Body of pancreas (tissue), 4 donors: Measurements from ENCODE around the gene AMBRA1. TPM values are rescaled to one million over a fixed set of nuclear protein-coding genes. Genes with fewer than 3 reads are reported as not detected.
A peak's percentile ranks its signal among the peaks of the same experiment; 100 is the strongest.

Experiments used
- ATAC-seq: fragments of 150-250 bp; one replicate; pipeline ENCODE4 v1.9.1; 2016
- DNase-seq, 4 donors: peaks; one replicate each; pipeline ENCODE4 v3.0.0-alpha.2; 2019
- H3K27ac ChIP-seq, 4 donors: fragments of 200-600 bp; sonication (generic); 1 replicate in 3 of 4; 2 replicates in 1 of 4; pipeline versions ENCODE4 v1.5.1 to v1.6.1; 2016 to 2019; ENCODE audit warnings: mild to moderate bottlenecking in 1 of 4, mixed read lengths in 1 of 4, moderate library complexity in 1 of 4
- H3K27me3 ChIP-seq, 2 donors: fragments of 200-600 bp; sonication (generic); one replicate each; pipeline ENCODE4 v1.6.0; 2016; ENCODE audit warnings: mild to moderate bottlenecking in 1 of 2
- H3K36me3 ChIP-seq, 2 donors: fragments of 200-600 bp; sonication (generic); replicated peaks in 1 of 2; 2 replicates each; pipeline ENCODE4 v1.5.1; 2016; ENCODE audit warnings: low read depth in 2 of 2; ENCODE audit not compliant: insufficient read depth in 1 of 2
- H3K4me1 ChIP-seq: fragments of 200-600 bp; sonication (generic); one replicate; pipeline ENCODE4 v1.6.0; 2016
- H3K4me3 ChIP-seq, 2 donors: fragments of 200-600 bp; sonication (generic); 1 replicate in 1 of 2; 2 replicates in 1 of 2; pipeline ENCODE4 v1.5.1; 2016 to 2019
- H3K9me3 ChIP-seq, 3 donors: fragments of 200-600 bp; sonication (generic); 1 replicate in 2 of 3; 2 replicates in 1 of 3; pipeline ENCODE4 v1.5.1; 2016
- POLR2A ChIP-seq, 3 donors: fragments of 450-650 bp; IDR thresholded peaks; one replicate each; pipeline ENCODE4 v1.6.1; 2016; ENCODE audit warnings: antibody characterized with exemption in 3 of 3, mild to moderate bottlenecking in 2 of 3
- WGBS, 2 donors: methylation state at CpG; one replicate each; pipeline ENCODE4 v1.1.5; 2017; 5-methylcytosine and 5-hydroxymethylcytosine counted together
- intact Hi-C: fragments of 100-400 bp; cut with DNase I; formaldehyde crosslinking; loops from one replicate; pipeline ENCODE4 v1.15.1; 2023
- total RNA-seq, 2 donors: library from RNA; depleted of rRNA; stranded (reverse); fragments of >200 nt; gene quantifications; one replicate each; pipeline ENCODE4 v1.1.0, GENCODE V29; 2016
- TF ChIP-seq, protein P1 (sequence below), 7 experiments: fragments of 450-650 bp in 4 of 7; fragments of 200-600 bp in 3 of 7; sonication (generic) in 3 of 7; IDR thresholded peaks; one replicate each; pipeline ENCODE4 v1.5.1; 2016 to 2019; ENCODE audit warnings: antibody characterized with exemption in 7 of 7

The AMBRA1 gene
- total RNA-seq, 2 donors from 2014 or later, result 17.6 to 43.2 TPM

GRCh38 chr11:46360878-46361277, 232.9 kb downstream of the AMBRA1 start:
- no peaks in the 10 kb centered on the region for H3K9me3 ChIP-seq
- no peak for TF ChIP-seq POLR2A (IDR thresholded peaks at IDR 0.05)
- peak overlapping the region in 2 of 4 donors; percentile 58 to 73 for H3K27ac ChIP-seq
- 48 to 68% methylated on average over 7 of the region's 7 CpGs for WGBS, 2 donors
- H3K4me1 ChIP-seq, result peaks cover 60% of the 10 kb centered on the region
- H3K4me3 ChIP-seq, result no peak overlapping the region
- ATAC-seq, result no peak
- DNase-seq, result no peak
- intact Hi-C loops, result no loop called here
- H3K36me3 ChIP-seq, result no peaks in the 10 kb centered on the region
- H3K27me3 ChIP-seq, result no peaks in the 10 kb centered on the region

- WGBS, 2 donors, result 77 to 78% methylated on average over 1 of the region's 1 CpG
- Histone ChIP-seq H3K4me1 (peaks cover 60% of the 10 kb centered on the region), H3K4me3 (no peak overlapping the region), H3K36me3 (no peaks in the 10 kb centered on the region), H3K27me3 (no peaks in the 10 kb centered on the region), H3K9me3 (no peaks in the 10 kb centered on the region), H3K27ac (no peak overlapping the region)
- TF ChIP-seq, protein P1, sequence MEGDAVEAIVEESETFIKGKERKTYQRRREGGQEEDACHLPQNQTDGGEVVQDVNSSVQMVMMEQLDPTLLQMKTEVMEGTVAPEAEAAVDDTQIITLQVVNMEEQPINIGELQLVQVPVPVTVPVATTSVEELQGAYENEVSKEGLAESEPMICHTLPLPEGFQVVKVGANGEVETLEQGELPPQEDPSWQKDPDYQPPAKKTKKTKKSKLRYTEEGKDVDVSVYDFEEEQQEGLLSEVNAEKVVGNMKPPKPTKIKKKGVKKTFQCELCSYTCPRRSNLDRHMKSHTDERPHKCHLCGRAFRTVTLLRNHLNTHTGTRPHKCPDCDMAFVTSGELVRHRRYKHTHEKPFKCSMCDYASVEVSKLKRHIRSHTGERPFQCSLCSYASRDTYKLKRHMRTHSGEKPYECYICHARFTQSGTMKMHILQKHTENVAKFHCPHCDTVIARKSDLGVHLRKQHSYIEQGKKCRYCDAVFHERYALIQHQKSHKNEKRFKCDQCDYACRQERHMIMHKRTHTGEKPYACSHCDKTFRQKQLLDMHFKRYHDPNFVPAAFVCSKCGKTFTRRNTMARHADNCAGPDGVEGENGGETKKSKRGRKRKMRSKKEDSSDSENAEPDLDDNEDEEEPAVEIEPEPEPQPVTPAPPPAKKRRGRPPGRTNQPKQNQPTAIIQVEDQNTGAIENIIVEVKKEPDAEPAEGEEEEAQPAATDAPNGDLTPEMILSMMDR (IDR thresholded peaks at IDR 0.05), result no peak
- no peak for TF ChIP-seq POLR2A (IDR thresholded peaks at IDR 0.05)
- no peak for DNase-seq
- ATAC-seq, result no peak
- intact Hi-C loops, result no loop called here
Measured at GRCh38 chr11:46359953-46360352, 233.9 kb downstream of the AMBRA1 start.

- WGBS, 2 donors, result 22 to 38% methylated on average over 2 to 11 of the region's 11 CpGs
- Histone ChIP-seq H3K4me3 (no peak overlapping the region), H3K27ac (peak overlapping the region; percentile 67 to 69 (median 68)), H3K27me3 (no peaks in the 10 kb centered on the region), H3K36me3 (no peaks in the 10 kb centered on the region), H3K4me1 (peaks cover 55% of the 10 kb centered on the region), H3K9me3 (no peaks in the 10 kb centered on the region)
- TF ChIP-seq POLR2A (IDR thresholded peaks at IDR 0.05), result peak; percentile 27 to 61 (median 55)
- TF ChIP-seq, protein P1 (IDR thresholded peaks at IDR 0.05), result peak in 1 of 7 experiments; percentile 9
- ATAC-seq, result peak; percentile 88
- DNase-seq, result peak; percentile 81 to 91 (median 90)
- intact Hi-C loops, result no loop called here
Measured at GRCh38 chr11:46357483-46357936, 236.3 kb downstream of the AMBRA1 start.

- no peaks in the 10 kb centered on the region for H3K36me3 ChIP-seq
- no peak overlapping the region for H3K4me3 ChIP-seq
- TF ChIP-seq, protein P1 (IDR thresholded peaks at IDR 0.05), result no peak
- no peak for TF ChIP-seq POLR2A (IDR thresholded peaks at IDR 0.05)
- no peaks in the 10 kb centered on the region for H3K27me3 ChIP-seq
- 59 to 90% methylated on average over 7 of the region's 7 CpGs for WGBS, 2 donors
- intact Hi-C loops, result no loop called here
- ATAC-seq, result no peak
- no peak for DNase-seq
- peaks cover 55% of the 10 kb centered on the region for H3K4me1 ChIP-seq
- H3K27ac ChIP-seq, result peak overlapping the region; percentile 67 to 69 (median 68)
- no peaks in the 10 kb centered on the region for H3K9me3 ChIP-seq
Measured at GRCh38 chr11:46356924-46357482, 236.8 kb downstream of the AMBRA1 start.

DNA sequence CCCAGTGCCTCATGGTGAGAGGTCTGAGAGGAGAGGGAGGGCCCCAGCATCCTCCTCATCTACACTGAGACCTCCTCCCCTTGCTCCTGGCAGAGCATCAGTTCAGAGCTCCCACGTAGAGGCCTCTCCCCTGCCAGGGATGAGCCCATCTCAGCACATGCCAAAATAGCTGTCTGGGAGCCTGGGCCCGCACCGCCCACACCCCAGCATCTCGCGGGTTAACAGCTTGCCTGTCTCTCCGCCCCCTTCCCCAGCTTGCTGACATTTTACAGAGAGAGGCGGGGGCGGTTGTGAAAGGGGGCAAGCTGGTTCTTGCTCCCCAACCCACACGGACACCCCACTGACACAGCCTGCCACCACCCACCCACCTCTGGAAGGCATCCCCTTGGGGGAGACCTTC, 240.1 kb downstream of the AMBRA1 start:
- peak overlapping the region in 3 of 4 donors; percentile 5 to 84 (median 66) for H3K27ac ChIP-seq
- intact Hi-C loops, result no loop called here
- H3K4me3 ChIP-seq, result no peak overlapping the region
- H3K27me3 ChIP-seq, result no peaks in the 10 kb centered on the region
- WGBS, 2 donors, result 50 to 59% methylated on average over 2 to 9 of the region's 9 CpGs
- H3K4me1 ChIP-seq, result peaks cover 73% of the 10 kb centered on the region
- H3K36me3 ChIP-seq, result no peaks in the 10 kb centered on the region
- ATAC-seq (no peak), DNase-seq (peak in 1 of 4 donors; percentile 25)
- no peak for TF ChIP-seq POLR2A (IDR thresholded peaks at IDR 0.05)
- TF ChIP-seq, protein P1 (IDR thresholded peaks at IDR 0.05), result no peak
- H3K9me3 ChIP-seq, result no peaks in the 10 kb centered on the region
